ENCODE results near the gene IGSF1.
"Not testable (repeated sequence)": the region's sequence is repeated elsewhere in the genome, so short reads cannot be mapped to it uniquely, and the experiment has no call there.

DNA sequence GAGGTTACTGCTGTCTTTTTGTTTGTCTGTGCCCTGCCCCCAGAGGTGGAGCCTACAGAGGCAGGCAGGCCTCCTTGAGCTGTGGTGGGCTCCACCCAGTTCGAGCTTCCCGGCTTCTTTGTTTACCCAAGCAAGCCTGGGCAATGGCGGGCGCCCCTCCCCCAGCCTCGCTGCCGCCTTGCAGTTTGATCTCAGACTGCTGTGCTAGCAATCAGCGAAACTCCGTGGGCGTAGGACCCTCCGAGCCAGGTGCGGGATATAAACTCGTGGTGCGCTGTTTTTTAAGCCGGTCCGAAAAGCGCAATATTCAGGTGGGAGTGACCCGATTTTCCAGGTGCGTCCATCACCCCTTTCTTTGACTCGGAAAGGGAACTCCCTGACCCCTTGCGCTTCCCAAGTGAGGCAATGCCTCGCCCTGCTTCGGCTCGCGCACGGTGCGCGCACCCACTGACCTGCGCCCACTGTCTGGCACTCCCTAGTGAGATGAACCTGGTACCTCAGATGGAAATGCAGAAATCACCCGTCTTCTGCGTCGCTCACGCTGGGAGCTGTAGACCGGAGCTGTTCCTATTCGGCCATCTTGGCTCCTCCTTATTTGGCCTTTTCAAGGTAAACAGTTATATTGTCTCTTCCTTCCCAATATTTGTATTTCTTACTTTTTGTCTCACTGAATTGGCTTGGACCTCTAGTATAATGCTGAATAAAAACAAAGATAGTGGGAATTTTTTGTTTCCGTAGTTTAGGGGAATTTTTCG, 37.9 kb downstream of the IGSF1 start:
- not testable (repeated sequence) for TF ChIP-seq CTCF (IDR thresholded peaks at IDR 0.05; ENCODE audit: low read depth, low read length); EZH2phosphoT487 (IDR thresholded peaks at IDR 0.05; ENCODE audit: low read depth)
